Keratinocyte (primary cell): ENCODE measurements around the gene FFAR2. TPM values are rescaled to one million over a fixed set of nuclear protein-coding genes. Genes with fewer than 3 reads are reported as not detected.

Experiments used
- DNase-seq: peaks from one replicate; pipeline ENCODE4 v3.0.0-alpha.2; 2011; ENCODE audit warnings: low read depth, missing footprints, low spot score
- FAIRE-seq: peaks from 2 replicates; lab custom pipeline; 2011; peaks lifted over from hg19 to GRCh38; lab: Jason Lieb, UNC
- H2AFZ ChIP-seq: 2 replicates; pipeline ENCODE4 v1.6.0; 2012; ENCODE audit warnings: low read length, control low read depth, inconsistent platforms; ENCODE audit not compliant: control insufficient read depth
- H3K27ac ChIP-seq: 2 replicates; pipeline ENCODE4 v1.5.1; 2011; ENCODE audit warnings: low read length; ENCODE audit not compliant: control insufficient read depth, insufficient read depth
- H3K27me3 ChIP-seq: 3 replicates; pipeline ENCODE4 v1.6.0; 2011; ENCODE audit warnings: low read length; ENCODE audit not compliant: control insufficient read depth, insufficient read depth; ENCODE audit errors: extremely low read depth
- H3K36me3 ChIP-seq, 2 experiments: 2 replicates in 1 of 2; 3 replicates in 1 of 2; pipeline ENCODE4 v1.5.1; 2011; ENCODE audit warnings: low read length in 2 of 2, mild to moderate bottlenecking in 1 of 2; ENCODE audit not compliant: control insufficient read depth in 2 of 2, insufficient read depth in 2 of 2; ENCODE audit errors: extremely low read depth in 1 of 2
- H3K4me1 ChIP-seq: 3 replicates; pipeline ENCODE4 v1.5.1; 2011; ENCODE audit warnings: low read length; ENCODE audit not compliant: control insufficient read depth, insufficient read depth; ENCODE audit errors: extremely low read depth
- H3K4me2 ChIP-seq: 3 replicates; pipeline ENCODE4 v1.6.0; 2011; ENCODE audit warnings: low read depth, low read length; ENCODE audit not compliant: control insufficient read depth, insufficient read depth; ENCODE audit errors: extremely low read depth
- H3K4me3 ChIP-seq, 3 experiments: fragments of 200-600 bp in 1 of 3; sonication (generic) in 1 of 3; 2 replicates in 2 of 3; 3 replicates in 1 of 3; pipeline ENCODE4 v1.5.1; 2011 to 2016; ENCODE audit warnings: low read length in 3 of 3, mild to moderate bottlenecking in 3 of 3, control low read depth in 2 of 3, inconsistent platforms in 1 of 3, low read depth in 1 of 3, mixed read lengths in 1 of 3, mixed run types in 1 of 3, moderate library complexity in 1 of 3; ENCODE audit not compliant: control insufficient read depth in 2 of 3, insufficient read depth in 2 of 3; ENCODE audit errors: extremely low read depth in 1 of 3
- H3K79me2 ChIP-seq: 2 replicates; pipeline ENCODE4 v1.6.0; 2012; ENCODE audit warnings: low read length; ENCODE audit not compliant: control insufficient read depth, insufficient read depth
- H3K9ac ChIP-seq: 3 replicates; pipeline ENCODE4 v1.6.0; 2011; ENCODE audit warnings: low read length; ENCODE audit not compliant: control insufficient read depth, insufficient read depth; ENCODE audit errors: extremely low read depth
- H3K9me1 ChIP-seq: 3 replicates; pipeline ENCODE4 v1.6.0; 2011; ENCODE audit warnings: low read length; ENCODE audit not compliant: control insufficient read depth, insufficient read depth; ENCODE audit errors: extremely low read depth
- H3K9me3 ChIP-seq: 2 replicates; pipeline ENCODE4 v1.5.1; 2012; ENCODE audit warnings: low read depth, low read length; ENCODE audit not compliant: control insufficient read depth
- H4K20me1 ChIP-seq: 3 replicates; pipeline ENCODE4 v1.6.0; 2011; ENCODE audit warnings: low read length; ENCODE audit not compliant: control insufficient read depth, insufficient read depth; ENCODE audit errors: extremely low read depth
- EZH2 ChIP-seq: IDR thresholded peaks from one replicate; pipeline ENCODE4 v1.6.1; 2012; ENCODE audit warnings: inconsistent platforms, mild to moderate bottlenecking, low read length, moderate library complexity
- dilution Hi-C: fragments of 300-500 bp; cut with MboI; formaldehyde crosslinking; loops from one replicate; pipeline ENCODE4 v1.7.0; 2020; ENCODE audit warnings: low sequenced_read_pairs; ENCODE audit not compliant: extremely low pct_ligation_motif_present
- polyA plus RNA-seq, 5 experiments: library from polyadenylated mRNA; depleted of rRNA in 3 of 5; stranded (reverse) in 3 of 5; stranded (forward) in 1 of 5; unstranded in 1 of 5; fragments of >200 nt; gene quantifications; 1 replicate in 1 of 5; 2 replicates in 3 of 5; 3 replicates in 1 of 5; pipeline versions ENCODE4 v1.2.1 to v1.2.3, GENCODE V29; 2011 to 2012; ENCODE audit warnings: missing spikeins in 2 of 5, low read depth in 1 of 5, low replicate concordance in 1 of 5
- TF ChIP-seq, protein P1 (sequence below), 3 experiments: IDR thresholded peaks in 1 of 3; conservative IDR thresholded peaks in 1 of 3; optimal IDR thresholded peaks in 1 of 3; 2 replicates in 2 of 3; 3 replicates in 1 of 3; pipeline versions ENCODE3 to v1.5.1; 2011; ENCODE audit warnings: low read length in 3 of 3, mild to moderate bottlenecking in 3 of 3, moderate library complexity in 2 of 3, control low read depth in 1 of 3, inconsistent platforms in 1 of 3; ENCODE audit not compliant: insufficient read depth in 2 of 3; ENCODE audit errors: extremely low read depth in 1 of 3

The FFAR2 gene
- polyA plus RNA-seq, 1 donor (not counting 4 experiments of a cell fraction or from before 2014, with no cell fraction given) = not detected

DNA sequence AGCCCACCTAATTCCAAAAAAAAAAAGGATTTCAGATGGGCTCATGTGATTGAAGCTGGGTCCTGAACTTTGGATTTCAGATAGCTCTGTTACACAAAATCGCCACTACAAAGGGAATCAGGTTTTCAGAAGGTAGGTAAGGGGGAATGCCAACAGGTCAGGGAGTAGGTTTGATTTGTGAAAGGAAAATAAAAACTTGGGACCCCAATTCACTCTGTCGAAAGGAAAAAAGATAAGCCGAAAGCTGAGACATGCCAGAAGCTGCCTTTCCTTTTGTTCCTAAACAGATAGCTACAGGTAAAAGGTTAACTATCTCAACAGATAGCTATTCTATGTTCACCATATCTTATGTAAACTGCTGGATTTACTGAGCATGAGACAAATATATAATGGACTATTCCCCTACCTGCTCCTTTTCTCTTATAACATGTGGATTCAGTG is 38.2 kb downstream of the FFAR2 start:
- no peak overlapping the region for H3K4me3 ChIP-seq
- no peaks in the 10 kb centered on the region for H4K20me1 ChIP-seq
- dilution Hi-C loops = no loop called here
- no peak overlapping the region for H3K4me2 ChIP-seq
- H3K9me3 ChIP-seq = no peaks in the 10 kb centered on the region
- H3K27ac ChIP-seq = no peak overlapping the region
- no peak overlapping the region for H3K9ac ChIP-seq
- DNase-seq (no peak), FAIRE-seq (no peak)
- peaks cover 13% of the 10 kb centered on the region for H3K27me3 ChIP-seq
- H3K9me1 ChIP-seq = no peaks in the 10 kb centered on the region
- H3K36me3 ChIP-seq = no peaks in the 10 kb centered on the region
- H3K79me2 ChIP-seq = no peaks in the 10 kb centered on the region
- no peak overlapping the region for H2AFZ ChIP-seq
- H3K4me1 ChIP-seq = no peaks in the 10 kb centered on the region
- no peak for TF ChIP-seq EZH2
- TF ChIP-seq, protein P1, sequence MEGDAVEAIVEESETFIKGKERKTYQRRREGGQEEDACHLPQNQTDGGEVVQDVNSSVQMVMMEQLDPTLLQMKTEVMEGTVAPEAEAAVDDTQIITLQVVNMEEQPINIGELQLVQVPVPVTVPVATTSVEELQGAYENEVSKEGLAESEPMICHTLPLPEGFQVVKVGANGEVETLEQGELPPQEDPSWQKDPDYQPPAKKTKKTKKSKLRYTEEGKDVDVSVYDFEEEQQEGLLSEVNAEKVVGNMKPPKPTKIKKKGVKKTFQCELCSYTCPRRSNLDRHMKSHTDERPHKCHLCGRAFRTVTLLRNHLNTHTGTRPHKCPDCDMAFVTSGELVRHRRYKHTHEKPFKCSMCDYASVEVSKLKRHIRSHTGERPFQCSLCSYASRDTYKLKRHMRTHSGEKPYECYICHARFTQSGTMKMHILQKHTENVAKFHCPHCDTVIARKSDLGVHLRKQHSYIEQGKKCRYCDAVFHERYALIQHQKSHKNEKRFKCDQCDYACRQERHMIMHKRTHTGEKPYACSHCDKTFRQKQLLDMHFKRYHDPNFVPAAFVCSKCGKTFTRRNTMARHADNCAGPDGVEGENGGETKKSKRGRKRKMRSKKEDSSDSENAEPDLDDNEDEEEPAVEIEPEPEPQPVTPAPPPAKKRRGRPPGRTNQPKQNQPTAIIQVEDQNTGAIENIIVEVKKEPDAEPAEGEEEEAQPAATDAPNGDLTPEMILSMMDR (optimal IDR thresholded peaks at IDR 0.05 in 1 of 3, IDR thresholded peaks at IDR 0.05 in 1 of 3, conservative IDR thresholded peaks at IDR 0.05 in 1 of 3; ENCODE audit: extremely low read depth in 1 of 3, insufficient read depth in 2 of 3, low read length in 3 of 3) = no peak

- no peak for DNase-seq
- Histone ChIP-seq H3K79me2 (no peaks in the 10 kb centered on the region), H3K27ac (no peak overlapping the region), H2AFZ (no peak overlapping the region), H3K9ac (no peak overlapping the region), H3K4me2 (no peak overlapping the region), H4K20me1 (no peaks in the 10 kb centered on the region), H3K4me1 (no peaks in the 10 kb centered on the region), H3K4me3 (no peak overlapping the region), H3K27me3 (peaks cover 20% of the 10 kb centered on the region), H3K9me1 (no peaks in the 10 kb centered on the region), H3K36me3 (no peaks in the 10 kb centered on the region), H3K9me3 (no peaks in the 10 kb centered on the region)
- no peak for TF ChIP-seq EZH2
- TF ChIP-seq, protein P1 (optimal IDR thresholded peaks at IDR 0.05 in 1 of 3, IDR thresholded peaks at IDR 0.05 in 1 of 3, conservative IDR thresholded peaks at IDR 0.05 in 1 of 3; ENCODE audit: extremely low read depth in 1 of 3, insufficient read depth in 2 of 3, low read length in 3 of 3) = no peak
- dilution Hi-C loops = no loop called here
- no peak for FAIRE-seq
Observed at GRCh38 chr19:35487656-35488182, 39.7 kb downstream of the FFAR2 start.
